Activated T-cell treated with anti-CD3 and anti-CD28 coated beads, Interleukin-2, amount 50 U/mL, for 72 hours (primary cell): ENCODE measurements around the gene PGGT1B. TPM values are rescaled to one million over a fixed set of nuclear protein-coding genes. Genes with fewer than 3 reads are reported as not detected.
A peak's percentile ranks its signal among the peaks of the same experiment; 100 is the strongest.
"Not testable (repeated sequence)": the region's sequence is repeated elsewhere in the genome, so short reads cannot be mapped to it uniquely, and the experiment has no call there.

ENCODE experiments used
- ATAC-seq, 2 donors: fragments of 150-1000 bp; cut with Tn5 transposase; replicated peaks in 1 of 2; 2 replicates each; pipeline ENCODE4 v1.10.0; 2021; ENCODE audit warnings: moderate library complexity in 2 of 2, mild to moderate bottlenecking in 1 of 2
- DNase-seq, 2 donors: peaks; one replicate each; pipeline ENCODE4 v3.0.0; 2021 to 2022; ENCODE audit warnings: mixed read lengths in 1 of 2
- H3K27ac Mint-ChIP-seq: one replicate; pipeline ENCODE4 v1.8.0; 2022; ENCODE audit warnings: mild to moderate bottlenecking, moderate library complexity, mixed read lengths
- H3K27me3 Mint-ChIP-seq: one replicate; pipeline ENCODE4 v1.8.0; 2022; ENCODE audit warnings: low read depth, mixed read lengths
- H3K36me3 Mint-ChIP-seq, 2 donors: one replicate each; pipeline ENCODE4 v1.8.0; 2022; ENCODE audit warnings: mixed read lengths in 2 of 2, mild to moderate bottlenecking in 1 of 2; ENCODE audit not compliant: insufficient read depth in 2 of 2
- H3K4me1 Mint-ChIP-seq: one replicate; pipeline ENCODE4 v1.8.0; 2022; ENCODE audit warnings: low read depth, mixed read lengths
- H3K4me3 Mint-ChIP-seq, 2 donors: one replicate each; pipeline ENCODE4 v1.8.0; 2022; ENCODE audit warnings: mild to moderate bottlenecking in 2 of 2, mixed read lengths in 2 of 2, moderate library complexity in 2 of 2
- H3K9me3 Mint-ChIP-seq, 2 donors: one replicate each; pipeline ENCODE4 v1.8.0; 2022; ENCODE audit warnings: mixed read lengths in 2 of 2
- total RNA-seq, 2 donors: library from RNA; stranded (reverse); gene quantifications; one replicate each; pipeline ENCODE4 v1.2.3, GENCODE V29; 2022

The PGGT1B gene
- total RNA-seq, 2 donors from 2014 or later, result 47.5 TPM

DNA sequence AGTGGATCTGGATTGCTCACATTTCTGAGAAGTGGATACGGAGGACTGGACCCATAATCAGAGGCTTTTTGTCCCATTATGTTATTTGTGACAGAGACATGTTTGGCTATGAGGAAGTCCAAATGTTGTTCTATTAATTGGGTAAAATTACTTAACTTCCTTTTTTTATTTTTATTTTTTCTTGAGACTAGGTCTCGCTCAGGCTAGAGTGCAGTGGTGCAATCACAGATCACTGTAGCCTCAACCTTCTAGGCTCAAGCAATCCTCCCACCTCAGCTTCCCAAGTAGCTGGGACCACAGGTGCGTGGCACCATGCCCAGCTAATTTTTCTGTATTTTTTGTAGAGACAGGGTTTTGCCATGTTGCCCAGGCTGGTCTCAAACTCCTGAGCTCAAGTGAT lies 11.9 kb upstream of the PGGT1B start:
- no peak for ATAC-seq
- Mint-ChIP-seq H3K27me3 (no peaks in the 10 kb centered on the region), H3K36me3 (no peaks in the 10 kb centered on the region), H3K4me3 (no peak overlapping the region), H3K9me3 (no peaks in the 10 kb centered on the region), H3K27ac (no peak overlapping the region), H3K4me1 (no peaks in the 10 kb centered on the region)
- no peak for DNase-seq

DNA sequence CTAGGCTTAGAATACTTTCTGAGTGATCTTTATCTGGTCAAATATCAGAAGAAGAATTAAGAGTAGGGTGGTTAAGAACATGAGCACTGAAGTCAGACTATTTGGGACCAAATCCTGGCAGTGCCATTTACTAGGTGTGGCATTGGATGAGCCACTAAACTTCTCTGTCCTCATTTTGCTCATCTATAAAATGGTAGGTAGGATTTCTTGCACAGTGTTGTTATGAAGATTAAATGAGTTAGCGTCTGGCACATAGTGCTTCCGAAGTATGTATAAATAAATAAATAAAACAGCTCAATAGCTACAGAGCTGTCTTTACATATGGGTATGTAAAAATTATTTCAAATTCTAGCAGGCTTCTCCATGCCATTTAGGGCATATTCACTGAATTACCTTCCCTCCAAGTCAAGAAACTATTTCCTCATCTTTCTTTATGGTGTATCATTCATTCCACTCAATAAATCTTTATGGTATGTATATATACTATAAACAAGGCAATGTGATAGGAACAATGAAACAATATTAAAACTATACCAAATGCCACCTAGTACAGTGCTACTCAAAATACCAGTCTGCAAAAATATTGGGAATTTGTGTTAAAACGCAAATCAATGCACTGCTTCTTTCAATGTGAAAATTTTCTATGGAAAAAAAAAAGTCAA lies 9.8 kb upstream of the PGGT1B start:
- H3K9me3 Mint-ChIP-seq, result no peaks in the 10 kb centered on the region
- no peak overlapping the region for H3K4me3 Mint-ChIP-seq
- H3K4me1 Mint-ChIP-seq, result no peaks in the 10 kb centered on the region
- ATAC-seq, result no peak
- DNase-seq, result no peak
- no peaks in the 10 kb centered on the region for H3K27me3 Mint-ChIP-seq
- no peaks in the 10 kb centered on the region for H3K36me3 Mint-ChIP-seq
- no peak overlapping the region for H3K27ac Mint-ChIP-seq

GRCh38 chr5:115271295-115272050 lies 8.8 kb upstream of the PGGT1B start:
- no peak for ATAC-seq
- no peak overlapping the region for H3K27ac Mint-ChIP-seq
- no peaks in the 10 kb centered on the region for H3K9me3 Mint-ChIP-seq
- H3K27me3 Mint-ChIP-seq, result no peaks in the 10 kb centered on the region
- DNase-seq, result no peak
- no peaks in the 10 kb centered on the region for H3K4me1 Mint-ChIP-seq
- no peaks in the 10 kb centered on the region for H3K36me3 Mint-ChIP-seq
- H3K4me3 Mint-ChIP-seq, result no peak overlapping the region

GRCh38 chr5:115267617-115268016 lies 4.9 kb upstream of the PGGT1B start:
- Mint-ChIP-seq H3K27me3 (no peaks in the 10 kb centered on the region), H3K36me3 (peaks cover 1 to 5% of the 10 kb centered on the region in 2 donors), H3K4me1 (peaks cover 9% of the 10 kb centered on the region), H3K27ac (no peak overlapping the region), H3K4me3 (no peak overlapping the region), H3K9me3 (no peaks in the 10 kb centered on the region)
- DNase-seq (no peak), ATAC-seq (no peak)

DNA sequence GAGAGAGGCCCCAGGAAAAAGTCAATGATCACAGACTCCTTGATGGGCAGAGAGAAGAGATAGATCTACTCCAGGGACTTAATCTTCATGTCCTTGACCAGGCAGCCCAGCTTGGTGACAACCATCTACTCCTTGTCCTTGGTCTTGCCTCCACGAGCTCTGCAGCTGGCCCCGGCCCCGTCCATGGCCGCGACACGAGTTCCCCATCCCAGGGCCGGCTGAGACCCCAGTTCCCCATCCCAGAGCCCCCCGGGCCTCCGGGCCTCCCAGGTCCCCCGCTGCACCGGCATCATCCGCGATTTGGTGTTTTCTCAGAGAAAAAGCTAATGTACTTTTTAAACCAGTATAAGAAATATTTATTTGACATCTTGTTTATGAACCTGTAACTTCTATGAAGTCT lies 2.5 kb upstream of the PGGT1B start:
- Mint-ChIP-seq H3K27ac (no peak overlapping the region), H3K4me1 (peaks cover 28% of the 10 kb centered on the region), H3K36me3 (peaks cover 5 to 7% of the 10 kb centered on the region in 2 donors), H3K4me3 (no peak overlapping the region), H3K9me3 (no peaks in the 10 kb centered on the region), H3K27me3 (no peaks in the 10 kb centered on the region)
- DNase-seq (no peak), ATAC-seq (no peak)

DNA sequence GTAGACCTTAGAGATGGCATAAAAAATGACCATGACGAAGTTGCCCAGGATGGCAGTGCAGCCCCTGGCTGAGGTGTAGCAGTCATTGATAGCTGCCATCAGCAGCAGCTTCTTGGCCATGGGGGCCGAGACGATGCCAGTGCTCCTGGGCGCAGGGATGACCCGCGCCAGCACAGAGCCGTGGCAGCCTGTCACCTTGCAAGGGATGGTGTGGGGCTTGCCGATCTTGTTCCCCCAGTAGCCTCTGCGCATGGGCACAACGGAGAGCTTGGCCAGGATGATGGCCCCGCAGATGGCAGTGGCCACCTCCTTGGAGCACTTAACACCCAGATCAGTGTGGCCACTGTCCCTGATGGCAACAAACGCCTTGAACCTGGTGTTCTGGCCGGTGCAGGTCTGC lies 2.1 kb upstream of the PGGT1B start:
- Mint-ChIP-seq H3K27ac (no peak overlapping the region), H3K4me1 (peaks cover 33% of the 10 kb centered on the region), H3K36me3 (peaks cover 5 to 8% of the 10 kb centered on the region in 2 donors), H3K4me3 (no peak overlapping the region), H3K9me3 (no peaks in the 10 kb centered on the region), H3K27me3 (no peaks in the 10 kb centered on the region)
- no peak for ATAC-seq
- DNase-seq, result no peak

GRCh38 chr5:115263078-115263380 lies 352 bp upstream of the PGGT1B start:
- H3K9me3 Mint-ChIP-seq, result no peaks in the 10 kb centered on the region
- H3K36me3 Mint-ChIP-seq, result peaks cover 5 to 14% of the 10 kb centered on the region in 2 donors
- no peak for DNase-seq
- H3K4me3 Mint-ChIP-seq, result peak overlapping the region; percentile 95 to 96
- H3K27me3 Mint-ChIP-seq, result no peaks in the 10 kb centered on the region
- no peak for ATAC-seq
- H3K27ac Mint-ChIP-seq, result peak overlapping the region; percentile 98
- peaks cover 50% of the 10 kb centered on the region for H3K4me1 Mint-ChIP-seq

GRCh38 chr5:115262011-115262320 lies 711 bp downstream of the PGGT1B start:
- peaks cover 5 to 14% of the 10 kb centered on the region in 2 donors for H3K36me3 Mint-ChIP-seq
- DNase-seq (no peak), ATAC-seq (peak; percentile 19 to 23)
- peak overlapping the region; percentile 95 to 96 for H3K4me3 Mint-ChIP-seq
- no peaks in the 10 kb centered on the region for H3K9me3 Mint-ChIP-seq
- peaks cover 59% of the 10 kb centered on the region for H3K4me1 Mint-ChIP-seq
- no peaks in the 10 kb centered on the region for H3K27me3 Mint-ChIP-seq
- H3K27ac Mint-ChIP-seq, result peak overlapping the region; percentile 98

DNA sequence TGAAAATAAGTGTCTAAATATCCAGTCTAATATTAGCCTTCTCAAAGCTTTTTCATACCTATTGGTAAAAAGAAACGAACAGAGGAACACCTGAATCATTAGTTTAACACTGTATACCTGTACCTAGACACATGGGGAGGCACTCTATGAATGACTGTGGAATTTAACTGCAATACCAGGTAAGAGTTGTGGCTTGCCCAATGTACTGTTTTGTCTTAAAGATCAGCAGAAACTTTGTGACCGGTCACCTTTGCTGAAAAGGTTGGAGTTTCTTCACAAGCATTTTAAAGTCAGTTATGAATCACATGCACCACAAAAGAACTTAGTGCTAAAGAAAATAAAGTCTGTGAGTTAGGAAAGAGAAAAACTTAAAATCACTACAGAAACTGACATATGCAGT lies 2.4 kb downstream of the PGGT1B start:
- Mint-ChIP-seq H3K4me1 (peaks cover 77% of the 10 kb centered on the region), H3K36me3 (peaks cover 5 to 15% of the 10 kb centered on the region in 2 donors), H3K27me3 (no peaks in the 10 kb centered on the region), H3K9me3 (no peaks in the 10 kb centered on the region), H3K4me3 (peak overlapping the region in 1 of 2 donors; percentile 69), H3K27ac (no peak overlapping the region)
- DNase-seq, result no peak
- ATAC-seq, result no peak

DNA sequence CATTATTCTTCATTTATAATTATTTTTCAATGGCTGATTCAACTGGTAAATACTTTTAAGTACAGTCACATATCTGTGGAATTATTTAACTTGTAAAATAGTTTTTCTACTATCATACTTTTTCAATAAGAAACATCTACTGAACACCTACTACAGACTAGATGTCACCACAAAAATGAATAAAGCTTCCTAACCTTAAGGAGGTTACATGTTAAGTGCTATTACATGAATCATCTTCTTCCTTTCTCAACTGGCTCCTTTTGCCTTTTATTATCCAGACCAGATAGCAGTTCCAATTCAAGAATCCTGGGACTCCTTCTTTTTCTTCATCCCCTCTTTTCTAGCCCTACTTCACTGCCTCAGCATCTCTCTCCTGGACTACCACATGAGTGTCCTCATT lies 4.7 kb downstream of the PGGT1B start:
- H3K27ac Mint-ChIP-seq, result no peak overlapping the region
- no peak for ATAC-seq
- H3K4me1 Mint-ChIP-seq, result peaks cover 79% of the 10 kb centered on the region
- no peak for DNase-seq
- no peaks in the 10 kb centered on the region for H3K9me3 Mint-ChIP-seq
- peaks cover 5 to 14% of the 10 kb centered on the region in 2 donors for H3K36me3 Mint-ChIP-seq
- H3K27me3 Mint-ChIP-seq, result no peaks in the 10 kb centered on the region
- no peak overlapping the region for H3K4me3 Mint-ChIP-seq

DNA sequence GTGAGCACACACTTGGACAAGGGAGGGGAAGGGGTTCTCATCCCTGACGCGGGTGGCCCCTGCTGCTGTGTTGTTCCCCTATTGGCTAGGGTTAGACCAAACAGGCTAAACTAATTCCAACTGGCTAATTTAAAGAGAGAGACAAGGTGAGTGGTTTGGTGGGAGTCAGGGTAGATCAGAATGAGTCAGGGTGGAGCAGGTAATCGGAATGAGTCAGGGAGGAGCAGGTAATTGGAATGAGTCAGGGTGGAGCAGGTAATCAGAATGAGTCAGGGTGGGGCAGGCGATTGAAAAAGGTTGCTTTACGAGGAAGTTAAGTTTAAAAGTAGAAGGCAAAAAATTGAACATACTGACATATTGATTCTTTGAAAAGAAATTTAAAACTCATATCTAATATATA lies 13.3 kb downstream of the PGGT1B start:
- H3K4me1 Mint-ChIP-seq, result peaks cover 13% of the 10 kb centered on the region
- not testable (repeated sequence) for H3K27me3 Mint-ChIP-seq, DNase-seq, H3K9me3 Mint-ChIP-seq, H3K27ac Mint-ChIP-seq, H3K4me3 Mint-ChIP-seq, H3K36me3 Mint-ChIP-seq
- ATAC-seq, result peak in 1 of 2 donors; percentile 35

DNA sequence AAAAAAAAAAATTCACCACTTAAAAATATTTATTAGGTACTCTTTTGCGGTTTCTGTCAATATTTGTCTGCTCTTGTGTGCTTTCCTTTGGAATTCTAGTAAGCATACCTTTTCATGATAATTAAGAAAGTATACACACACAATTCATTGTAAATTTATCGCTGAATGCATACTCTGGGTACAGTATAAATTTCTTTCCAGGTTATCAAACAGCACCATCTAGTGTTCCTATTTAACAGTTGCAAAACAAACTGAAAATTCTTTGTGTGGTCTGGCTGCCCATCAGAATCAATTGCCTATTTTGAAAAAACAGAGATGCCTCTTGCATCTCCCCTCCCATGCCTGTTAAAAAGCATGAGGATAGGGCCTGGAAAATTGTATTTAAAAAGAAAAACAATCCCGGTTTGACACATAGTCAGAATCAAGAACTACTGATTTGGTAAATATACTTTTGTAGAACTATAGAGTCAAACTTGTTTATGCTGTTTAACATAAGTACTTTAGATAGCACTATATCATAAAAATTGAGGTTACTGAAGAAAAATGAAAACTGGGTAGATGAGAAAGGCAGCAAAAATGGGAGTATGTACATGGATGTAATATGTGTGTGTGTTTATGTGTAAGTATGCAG lies 16.2 kb downstream of the PGGT1B start:
- peak; percentile 39 to 59 for ATAC-seq
- H3K27ac Mint-ChIP-seq, result no peak overlapping the region
- no peak overlapping the region for H3K4me3 Mint-ChIP-seq
- H3K9me3 Mint-ChIP-seq, result no peaks in the 10 kb centered on the region
- peaks cover 0 to 9% of the 10 kb centered on the region in 2 donors for H3K36me3 Mint-ChIP-seq
- H3K27me3 Mint-ChIP-seq, result no peaks in the 10 kb centered on the region
- DNase-seq, result no peak
- H3K4me1 Mint-ChIP-seq, result peaks cover 22% of the 10 kb centered on the region

DNA sequence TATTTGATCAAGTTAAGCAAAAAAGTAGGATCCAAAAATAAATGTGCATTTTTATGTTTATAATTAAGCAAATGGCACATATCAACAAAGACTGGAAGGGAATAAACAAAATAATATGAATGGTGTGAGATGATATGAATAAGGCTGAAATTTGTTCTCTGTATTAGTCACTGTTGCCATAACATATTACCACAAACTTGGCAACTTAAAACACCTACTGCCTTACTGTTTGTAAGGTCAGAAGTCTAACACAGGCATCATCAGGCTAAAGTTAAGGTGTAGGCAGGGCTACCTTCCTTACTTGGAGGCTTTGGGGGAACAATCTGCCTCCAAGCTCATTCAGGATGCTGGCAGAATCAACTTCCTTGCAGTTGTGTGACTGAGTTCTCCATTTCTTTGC lies 19.3 kb downstream of the PGGT1B start:
- Mint-ChIP-seq H3K9me3 (no peaks in the 10 kb centered on the region), H3K4me1 (peaks cover 16% of the 10 kb centered on the region), H3K27me3 (no peaks in the 10 kb centered on the region), H3K36me3 (peaks cover 2 to 6% of the 10 kb centered on the region in 2 donors), H3K4me3 (no peak overlapping the region), H3K27ac (no peak overlapping the region)
- no peak for DNase-seq
- peak; percentile 62 to 73 for ATAC-seq
